ENCODE results near the gene ELMOD1. TPM values are rescaled to one million over a fixed set of nuclear protein-coding genes. Genes with fewer than 3 reads are reported as not detected.

The ELMOD1 gene
- total RNA-seq, 2 experiments from 2014 or later: not detected

GRCh38 chr11:107609400-107610218 is 18.7 kb downstream of the ELMOD1 start:
- Histone ChIP-seq H3K4me3 (ENCODE audit: low read depth, low read length, poor library complexity, severe bottlenecking) (no peak overlapping the region), H3K9me2 (ENCODE audit: insufficient read depth, low read length) (no peaks in the 10 kb centered on the region), H4K20me1 (ENCODE audit: insufficient read depth, low read length) (no peaks in the 10 kb centered on the region), H3K4me2 (ENCODE audit: low read length) (no peak overlapping the region), H3K27ac (ENCODE audit: low read depth, low read length, poor library complexity, severe bottlenecking) (no peak overlapping the region), H3K4me1 (ENCODE audit: insufficient read depth, low read length, poor library complexity, severe bottlenecking) (no peaks in the 10 kb centered on the region), H2AFZ (ENCODE audit: low read length) (no peak overlapping the region), H3K9me3 (ENCODE audit: low read length) (no peaks in the 10 kb centered on the region), H3K36me3 (ENCODE audit: insufficient read depth, low read length) (no peaks in the 10 kb centered on the region), H3K79me2 (ENCODE audit: insufficient read depth, low read depth, low read length) (no peaks in the 10 kb centered on the region)
- TF ChIP-seq EZH2phosphoT487 (IDR thresholded peaks at IDR 0.05; ENCODE audit: borderline replicate concordance, low read depth, low read length) (no peak), CTCF (conservative IDR thresholded peaks at IDR 0.05; ENCODE audit: low read length) (no peak)
- intact Hi-C loops (cut with micrococcal nuclease; ENCODE audit: unreplicated experiment): loop anchor here (5.0 kb wide), 1 partner anchor 47 kb away; no protein-coding TSS in a partner anchor
- POLR2A ChIA-PET: interaction anchor here (0.6 to 0.7 kb wide), 3 partner anchors 52 to 1157 kb away, joined by 3 read pairs; no protein-coding TSS in a partner anchor
- no TSS peak for BruUV-seq (replicated peaks)
- no peak for DNase-seq (ENCODE audit: low spot score)
- CTCF ChIA-PET (ENCODE audit: unreplicated experiment): no interaction called here

GRCh38 chr11:107612445-107612844 is 21.5 kb downstream of the ELMOD1 start:
- no peaks in the 10 kb centered on the region for H3K4me1 ChIP-seq (ENCODE audit: insufficient read depth, low read length, poor library complexity, severe bottlenecking)
- H3K9me2 ChIP-seq (ENCODE audit: insufficient read depth, low read length): no peaks in the 10 kb centered on the region
- POLR2A ChIA-PET: interaction anchor here (1.3 kb wide), 1 partner anchor 21 kb away, joined by 3 read pairs; no protein-coding TSS in a partner anchor
- no peak overlapping the region for H3K4me3 ChIP-seq (ENCODE audit: low read depth, low read length, poor library complexity, severe bottlenecking)
- no peaks in the 10 kb centered on the region for H4K20me1 ChIP-seq (ENCODE audit: insufficient read depth, low read length)
- no peak overlapping the region for H2AFZ ChIP-seq (ENCODE audit: low read length)
- no peaks in the 10 kb centered on the region for H3K9me3 ChIP-seq (ENCODE audit: low read length)
- H3K4me2 ChIP-seq (ENCODE audit: low read length): no peak overlapping the region
- CTCF ChIA-PET (ENCODE audit: unreplicated experiment): no interaction called here
- BruUV-seq (replicated peaks): no TSS peak
- intact Hi-C loops (cut with micrococcal nuclease; ENCODE audit: unreplicated experiment): no loop called here
- H3K27ac ChIP-seq (ENCODE audit: low read depth, low read length, poor library complexity, severe bottlenecking): no peak overlapping the region
- no peaks in the 10 kb centered on the region for H3K79me2 ChIP-seq (ENCODE audit: insufficient read depth, low read depth, low read length)
- TF ChIP-seq EZH2phosphoT487 (IDR thresholded peaks at IDR 0.05; ENCODE audit: borderline replicate concordance, low read depth, low read length): no peak
- no peak for TF ChIP-seq CTCF (conservative IDR thresholded peaks at IDR 0.05; ENCODE audit: low read length)
- DNase-seq (ENCODE audit: low spot score): no peak
- no peaks in the 10 kb centered on the region for H3K36me3 ChIP-seq (ENCODE audit: insufficient read depth, low read length)

- Histone ChIP-seq H3K4me1 (ENCODE audit: insufficient read depth, low read length, poor library complexity, severe bottlenecking) (no peaks in the 10 kb centered on the region), H3K27ac (ENCODE audit: low read depth, low read length, poor library complexity, severe bottlenecking) (no peak overlapping the region), H2AFZ (ENCODE audit: low read length) (no peak overlapping the region), H3K9me3 (ENCODE audit: low read length) (no peaks in the 10 kb centered on the region), H3K36me3 (ENCODE audit: insufficient read depth, low read length) (no peaks in the 10 kb centered on the region), H3K9me2 (ENCODE audit: insufficient read depth, low read length) (no peaks in the 10 kb centered on the region), H3K4me2 (ENCODE audit: low read length) (no peak overlapping the region), H3K4me3 (ENCODE audit: low read depth, low read length, poor library complexity, severe bottlenecking) (no peak overlapping the region), H4K20me1 (ENCODE audit: insufficient read depth, low read length) (no peaks in the 10 kb centered on the region), H3K79me2 (ENCODE audit: insufficient read depth, low read depth, low read length) (no peaks in the 10 kb centered on the region)
- no peak for DNase-seq (ENCODE audit: low spot score)
- BruUV-seq (replicated peaks): no TSS peak
- TF ChIP-seq CTCF (conservative IDR thresholded peaks at IDR 0.05; ENCODE audit: low read length): no peak
- no peak for TF ChIP-seq EZH2phosphoT487 (IDR thresholded peaks at IDR 0.05; ENCODE audit: borderline replicate concordance, low read depth, low read length)
- ChIA-PET CTCF (ENCODE audit: unreplicated experiment) (no interaction called here), POLR2A (interaction anchor here (0.6 kb wide), 2 partner anchors 68 to 920 kb away, joined by 3 to 6 read pairs; no protein-coding TSS in a partner anchor)
- intact Hi-C loops (cut with micrococcal nuclease; ENCODE audit: unreplicated experiment): no loop called here
Measured at GRCh38 chr11:107619926-107620325, 29.0 kb downstream of the ELMOD1 start.

Measured in OCI-LY7 (cell line).